Endometrial microvascular endothelial cells (primary cell): ENCODE measurements around the gene IL15RA. TPM values are rescaled to one million over a fixed set of nuclear protein-coding genes. Genes with fewer than 3 reads are reported as not detected.
"Not testable (repeated sequence)": the region's sequence is repeated elsewhere in the genome, so short reads cannot be mapped to it uniquely, and the experiment has no call there.

Experiments
- in situ Hi-C: cut with HindIII; loops from 2 replicates; pipeline ENCODE4 v1.10.0; 2017; ENCODE audit warnings: low sequenced_read_pairs, low pct_unique_long_range_greater_than_20kb; ENCODE audit errors: inconsistent ontology term
- total RNA-seq: library from RNA; depleted of rRNA; stranded (reverse); fragments of >200 nt; gene quantifications from one replicate; pipeline ENCODE4 v1.2.3, GENCODE V29; 2015; ENCODE audit errors: inconsistent ontology term

The IL15RA gene
- total RNA-seq, 1 donor from 2014 or later: 75.4 TPM

DNA sequence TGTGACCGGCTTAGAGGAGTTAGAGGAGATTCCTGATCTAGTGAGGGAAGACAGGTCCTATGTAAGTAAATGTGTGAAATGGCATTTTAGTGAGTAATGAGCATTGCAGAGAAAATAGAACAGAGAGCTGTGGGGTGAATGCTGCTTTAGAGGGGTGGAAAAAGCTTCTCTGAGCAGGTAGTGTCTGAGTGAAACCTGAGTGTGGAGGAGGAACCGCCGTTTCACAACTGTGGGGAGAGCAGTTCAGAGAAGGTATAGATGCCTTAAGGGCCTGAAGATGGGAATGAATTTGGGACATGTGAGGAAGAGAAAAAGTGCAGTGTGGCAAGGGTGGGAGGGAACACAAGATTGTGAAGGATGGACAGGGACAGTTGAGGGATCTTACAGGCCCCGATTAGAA is 65.7 kb downstream of the IL15RA start:
- in situ Hi-C loops: no loop called here

DNA sequence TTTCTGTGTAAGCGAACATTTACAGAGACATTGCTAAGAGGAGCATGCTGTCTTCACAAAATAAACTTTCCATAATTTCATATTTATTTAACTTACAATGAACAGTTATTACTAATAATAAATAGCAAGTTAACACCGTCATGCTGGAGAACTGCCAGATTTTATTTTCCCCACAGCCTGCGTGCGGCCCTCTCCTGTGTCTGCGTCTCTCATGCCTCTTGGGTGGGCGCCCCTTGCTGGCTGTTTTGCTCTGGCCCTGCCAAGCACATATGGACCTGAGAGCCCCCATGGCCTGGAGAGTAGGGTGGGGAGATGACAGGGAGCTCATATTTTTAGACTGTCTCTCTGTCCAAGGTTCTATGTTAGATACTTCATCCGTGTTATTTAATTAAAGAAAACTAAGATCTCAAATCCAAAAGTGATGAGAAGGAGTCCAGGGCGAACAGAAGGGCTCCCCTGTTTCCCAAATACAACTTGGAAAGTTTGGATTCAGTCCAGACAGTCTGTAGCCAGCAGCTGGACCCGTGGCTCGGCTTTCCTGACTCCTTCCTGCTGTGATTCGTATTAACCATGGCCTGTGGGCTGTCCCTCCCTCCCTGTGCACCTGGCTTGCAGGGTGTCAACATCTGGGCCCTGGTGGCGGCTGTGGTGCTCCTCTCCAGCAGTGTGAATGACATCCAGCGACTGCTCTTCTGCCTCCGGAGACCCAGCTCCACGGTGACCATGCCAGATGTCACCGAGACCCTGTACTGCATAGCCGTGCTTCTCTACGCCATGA is 66.8 kb downstream of the IL15RA start:
- in situ Hi-C loops: no loop called here

DNA sequence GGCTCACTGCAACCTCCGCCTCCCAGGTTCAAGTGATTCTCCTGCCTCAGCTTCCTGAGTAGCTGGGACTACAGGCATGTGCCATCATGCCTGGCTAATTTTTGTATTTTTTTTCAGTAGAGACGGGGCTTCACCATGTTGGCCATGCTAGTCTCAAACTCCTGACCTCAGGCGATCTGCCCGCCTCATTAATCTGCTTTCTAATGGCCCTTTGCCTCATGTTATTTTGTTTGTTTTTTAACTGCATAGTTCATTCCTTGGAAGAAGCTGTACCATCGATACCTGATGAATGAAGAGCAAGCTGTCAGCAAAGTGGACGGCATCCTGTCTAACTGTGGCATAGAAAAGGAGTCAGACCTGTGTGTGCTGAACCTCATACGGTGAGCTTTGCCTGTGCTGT is 68.7 kb downstream of the IL15RA start:
- in situ Hi-C loops: not testable (repeated sequence)

DNA sequence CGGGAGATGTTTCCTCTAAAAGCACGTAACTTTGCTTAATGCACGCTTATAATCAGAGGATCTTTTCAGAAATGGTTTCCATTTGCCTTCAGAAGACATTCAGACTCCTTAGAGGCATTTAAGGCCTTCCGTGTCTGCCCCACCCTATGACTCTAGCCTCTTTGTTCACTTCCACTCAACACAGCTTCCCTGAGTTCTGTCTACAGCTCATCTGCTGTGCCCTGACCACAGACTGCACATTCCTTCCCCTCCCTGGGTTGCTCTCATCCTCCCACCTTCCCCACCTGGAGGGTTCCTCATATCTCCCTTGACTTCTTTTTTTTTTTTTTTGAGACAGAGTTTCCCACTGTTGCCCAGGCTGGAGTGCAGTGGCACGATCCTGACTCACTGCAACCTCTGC is 70.7 kb downstream of the IL15RA start:
- in situ Hi-C loops: no loop called here

- in situ Hi-C loops: no loop called here
Measured at GRCh38 chr10:5905854-5906507, 71.4 kb downstream of the IL15RA start.

DNA sequence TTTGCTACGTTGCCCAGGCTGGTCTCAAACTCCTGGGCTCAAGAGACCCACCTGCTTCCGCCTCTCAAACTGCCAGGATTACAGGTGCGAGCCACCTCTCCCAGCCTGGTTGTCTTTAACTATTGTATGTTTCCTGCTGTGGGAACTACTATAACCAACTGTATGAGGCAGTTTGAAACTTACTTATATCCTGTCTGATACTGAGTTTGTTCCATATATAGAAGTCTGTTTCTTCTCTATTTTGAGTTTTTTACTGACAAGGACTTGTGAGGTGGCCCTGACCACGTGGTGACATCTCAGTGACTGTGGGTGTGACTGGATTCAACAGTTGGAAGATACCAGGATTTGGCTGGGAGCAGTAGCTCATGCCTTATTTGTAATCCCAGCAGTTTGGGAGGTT is 73.1 kb downstream of the IL15RA start:
- in situ Hi-C loops: no loop called here

DNA sequence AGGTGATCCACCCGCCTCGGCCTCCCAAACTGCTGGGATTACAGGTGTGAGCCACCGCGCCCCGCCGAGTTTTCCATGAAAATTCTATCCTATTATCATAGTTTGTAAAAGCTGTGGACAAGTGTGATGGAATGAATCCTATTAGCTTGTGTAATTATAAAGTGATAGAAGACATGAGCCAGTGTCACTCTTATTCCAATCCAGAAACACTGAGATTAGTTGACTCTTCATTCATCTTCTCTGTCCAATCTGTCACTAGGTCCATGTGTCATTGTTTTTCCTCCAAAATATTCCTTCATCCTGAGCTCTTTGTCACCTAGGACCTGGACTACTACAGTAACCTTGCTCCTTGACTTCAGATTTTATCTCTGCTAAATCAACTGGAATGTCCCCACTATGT is 73.8 kb downstream of the IL15RA start:
- in situ Hi-C loops: no loop called here

DNA sequence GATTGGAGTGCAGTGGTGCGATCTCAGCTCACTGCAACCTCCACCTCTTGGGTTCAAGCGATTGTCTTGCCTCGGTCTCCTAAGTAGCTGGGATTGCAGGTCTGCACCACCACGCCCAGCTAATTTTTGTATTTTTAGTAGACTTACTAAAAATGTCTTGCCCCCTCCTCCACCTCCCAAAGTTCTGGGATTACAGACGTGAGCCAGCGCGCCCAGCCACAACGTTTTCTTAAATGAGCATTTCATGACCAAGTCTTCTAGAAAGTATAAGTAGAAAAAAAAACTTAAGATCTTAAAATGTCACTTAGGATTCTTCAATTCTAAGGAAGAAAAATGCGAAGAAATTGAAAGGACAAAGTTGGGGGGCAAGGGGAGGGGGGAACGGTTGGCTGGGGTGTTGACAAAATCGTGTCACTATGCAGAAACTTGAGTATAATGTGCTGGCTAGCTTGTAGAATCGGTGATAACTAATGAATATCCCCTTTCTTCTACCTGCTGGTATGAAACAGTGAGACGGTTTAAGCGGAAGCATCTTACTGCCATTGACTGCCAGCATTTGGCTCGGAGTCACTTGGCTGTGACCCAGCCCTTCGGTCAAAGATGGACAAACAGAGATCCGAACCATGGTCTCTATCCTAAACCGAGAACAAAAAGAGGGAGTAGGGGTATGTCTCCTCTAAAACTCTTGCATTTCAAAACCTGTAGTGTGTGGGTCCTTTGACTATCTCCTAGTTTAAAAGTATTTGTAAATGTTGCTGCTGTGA is 74.7 kb downstream of the IL15RA start:
- in situ Hi-C loops: no loop called here

Other genes with a start within 250 kb of the IL15RA start
- gene GDI2, start 164.1 kb downstream of the IL15RA start, total RNA-seq: 408 TPM
- 3.6 TPM for gene ANKRD16, start 87.7 kb downstream of the IL15RA start, total RNA-seq
- gene FBH1, start 87.3 kb downstream of the IL15RA start, total RNA-seq: 93.5 TPM
- gene IL2RA, start 84.8 kb upstream of the IL15RA start, total RNA-seq: not detected
- 44.3 TPM for gene RBM17, start 111.5 kb upstream of the IL15RA start, total RNA-seq
- 31.9 TPM for gene PFKFB3, start 225.4 kb upstream of the IL15RA start, total RNA-seq